ENCODE measurements around the gene MROH7.

GRCh38 chr1:54614563-54614962, 27.0 kb upstream of the MROH7 start:
- TF ChIP-seq CTCF (IDR thresholded peaks at IDR 0.05) (no peak), POLR2A (IDR thresholded peaks at IDR 0.05) (no peak)
